ENCODE data around the gene POLR1H. TPM values are rescaled to one million over a fixed set of nuclear protein-coding genes. Genes with fewer than 3 reads are reported as not detected.

Gene POLR1H
- total and polyA plus RNA-seq, 2 experiments from 2014 or later = 28.1 to 93.6 TPM

- no peaks in the 10 kb centered on the region for H3K9me3 Mint-ChIP-seq
Observed at GRCh38 chr6:30067460-30068139, 6.5 kb downstream of the POLR1H start.

More at GRCh38 chr6:30067460-30068139, 6.5 kb downstream of the POLR1H start:
- Histone ChIP-seq H3K36me3 (ENCODE audit: insufficient read depth) (no peaks in the 10 kb centered on the region), H4K20me1 (replicated peaks; ENCODE audit: insufficient read depth) (peaks cover 5% of the 10 kb centered on the region; the same call in 1 of the 2 replicates), H3K4me1 (ENCODE audit: insufficient read depth) (peaks cover 16% of the 10 kb centered on the region), H3K9me2 (ENCODE audit: insufficient read depth) (peaks cover 2% of the 10 kb centered on the region; the same call in 1 of the 2 replicates), H3K27me3 (ENCODE audit: insufficient read depth) (peaks cover 32% of the 10 kb centered on the region), H3K79me2 (replicated peaks; ENCODE audit: insufficient read depth) (no peaks in the 10 kb centered on the region), H3K27ac (ENCODE audit: low read depth) (no peak overlapping the region), H3F3A (replicated peaks; ENCODE audit: low read depth) (peaks cover 11% of the 10 kb centered on the region; the same call in 1 of the 2 replicates), H2AFZ (no peak overlapping the region), H3K4me3 (peak overlapping the region; percentile 87), H3K4me2 (peak overlapping the region; percentile 77)
- Mint-ChIP-seq H3K27me3 (ENCODE audit: insufficient read depth, low read depth, poor library complexity) (peaks cover 31% of the 10 kb centered on the region), H3K27ac (peak overlapping the region; percentile 88), H3K36me3 (ENCODE audit: low read depth) (peaks cover 4% of the 10 kb centered on the region; the same call in 2 of the 3 replicates), H3K4me3 (peak overlapping the region; percentile 87), H3K4me1 (peaks cover 24% of the 10 kb centered on the region)
- TF ChIP-seq ZNF462 (CRISPR knock-in tag; IDR thresholded peaks at IDR 0.05) = no peak
- TF ChIP-seq EZH2 (IDR thresholded peaks at IDR 0.05; ENCODE audit: low read depth, unreplicated experiment) = no peak
- TF ChIP-seq JUNB (IDR thresholded peaks at IDR 0.05; ENCODE audit: unreplicated experiment) = no peak
- no peak for TF ChIP-seq ZNF114 (CRISPR knock-in tag; IDR thresholded peaks at IDR 0.05)
- no peak for TF ChIP-seq CTCF (conservative IDR thresholded peaks at IDR 0.05; ENCODE audit: low read depth in 2 of 2)
- no peak for TF ChIP-seq ETS1 (IDR thresholded peaks at IDR 0.05)
- no peak for TF ChIP-seq EZH2phosphoT487 (IDR thresholded peaks at IDR 0.05; ENCODE audit: unreplicated experiment)
- TF ChIP-seq POLR2AphosphoS5 (IDR thresholded peaks at IDR 0.05; ENCODE audit: low read depth) = no peak
- TF ChIP-seq NANOG (IDR thresholded peaks at IDR 0.05; ENCODE audit: borderline replicate concordance) = no peak
- TF ChIP-seq REST (IDR thresholded peaks at IDR 0.05; ENCODE audit: unreplicated experiment) = no peak
- TF ChIP-seq STAT1 (IDR thresholded peaks at IDR 0.05; ENCODE audit: unreplicated experiment) = no peak
- no peak for TF ChIP-seq ZNF331 (CRISPR knock-in tag; IDR thresholded peaks at IDR 0.05; ENCODE audit: low read depth)
- TF ChIP-seq CREB1 (CRISPR knock-in tag; IDR thresholded peaks at IDR 0.05; ENCODE audit: low read depth) = no peak
- DNase-seq (ENCODE audit: low spot score) = peak; percentile 96
- ATAC-seq = peak; percentile 72; the same call in 2 of the 3 replicates

Data from GM23338 (cell line).